CD14-positive monocyte (primary cell): Measurements from ENCODE around the gene SRF. TPM values are rescaled to one million over a fixed set of nuclear protein-coding genes. Genes with fewer than 3 reads are reported as not detected.
A peak's percentile ranks its signal among the peaks of the same experiment; 100 is the strongest.

Experiments used
- DNase-seq, 3 donors: peaks; one replicate each; pipeline ENCODE4 v3.0.0-alpha.2; 2011 to 2022
- H2AFZ ChIP-seq: 2 replicates; pipeline ENCODE4 v1.6.0; 2012; ENCODE audit warnings: mild to moderate bottlenecking, low read depth, low read length, inconsistent platforms; ENCODE audit not compliant: insufficient read depth, poor library complexity, severe bottlenecking
- H3K27ac ChIP-seq, 2 donors: 1 replicate in 1 of 2; 2 replicates in 1 of 2; pipeline ENCODE4 v1.5.1; 2012 to 2013; ENCODE audit warnings: low read length in 2 of 2, control low read depth in 1 of 2, inconsistent platforms in 1 of 2, low read depth in 1 of 2, mild to moderate bottlenecking in 1 of 2
- H3K27me3 ChIP-seq, 2 donors: one replicate each; pipeline versions ENCODE4 v1.6.0 to v1.6.1; 2011 to 2013; ENCODE audit warnings: low read length in 2 of 2; ENCODE audit not compliant: control insufficient read depth in 2 of 2, insufficient read depth in 2 of 2
- H3K36me3 ChIP-seq, 2 donors: replicated peaks in 1 of 2; 1 replicate in 1 of 2; 2 replicates in 1 of 2; pipeline versions ENCODE4 v1.5.1 to v1.6.1; 2012 to 2013; ENCODE audit warnings: low read length in 2 of 2, control low read depth in 1 of 2, inconsistent platforms in 1 of 2, mild to moderate bottlenecking in 1 of 2; ENCODE audit not compliant: insufficient read depth in 2 of 2, control insufficient read depth in 1 of 2
- H3K4me1 ChIP-seq, 2 donors: 1 replicate in 1 of 2; 2 replicates in 1 of 2; pipeline versions ENCODE4 v1.5.1 to v1.6.1; 2012 to 2013; ENCODE audit warnings: low read length in 2 of 2, control low read depth in 1 of 2, inconsistent platforms in 1 of 2, mild to moderate bottlenecking in 1 of 2, moderate library complexity in 1 of 2; ENCODE audit not compliant: insufficient read depth in 2 of 2, control insufficient read depth in 1 of 2
- H3K4me2 ChIP-seq: replicated peaks from 2 replicates; pipeline ENCODE3; 2012; ENCODE audit warnings: low read length, moderate library complexity, mild to moderate bottlenecking; ENCODE audit not compliant: poor library complexity, severe bottlenecking; ENCODE audit errors: extremely low read depth
- H3K4me3 ChIP-seq, 3 experiments: fragments of 200-600 bp in 1 of 3; sonication (generic) in 1 of 3; replicated peaks in 1 of 3; 1 replicate in 2 of 3; 2 replicates in 1 of 3; pipeline ENCODE4 v1.5.1; 2011 to 2013; ENCODE audit warnings: low read length in 3 of 3, mild to moderate bottlenecking in 3 of 3, control low read depth in 2 of 3, low read depth in 2 of 3, inconsistent platforms in 1 of 3, moderate library complexity in 1 of 3
- H3K79me2 ChIP-seq: 2 replicates; pipeline ENCODE4 v1.6.0; 2012; ENCODE audit warnings: mild to moderate bottlenecking, control low read depth, inconsistent platforms, low read length, moderate library complexity; ENCODE audit not compliant: insufficient read depth
- H3K9ac ChIP-seq: 2 replicates; pipeline ENCODE4 v1.6.0; 2017; ENCODE audit warnings: low read length, mild to moderate bottlenecking; ENCODE audit not compliant: insufficient read depth, poor library complexity, severe bottlenecking
- H3K9me3 ChIP-seq, 2 donors: replicated peaks in 1 of 2; 1 replicate in 1 of 2; 2 replicates in 1 of 2; pipeline versions ENCODE4 v1.5.1 to v1.6.1; 2012 to 2013; ENCODE audit warnings: low read length in 2 of 2, control low read depth in 1 of 2; ENCODE audit not compliant: control insufficient read depth in 1 of 2, insufficient read depth in 1 of 2
- H4K20me1 ChIP-seq: 2 replicates; pipeline ENCODE4 v1.6.0; 2012; ENCODE audit warnings: mild to moderate bottlenecking, low read length, control low read depth, moderate library complexity; ENCODE audit not compliant: insufficient read depth
- H3K27ac Mint-ChIP-seq, 7 donors: one replicate each; pipeline ENCODE4 v1.8.0; 2020; ENCODE audit warnings: mild to moderate bottlenecking in 7 of 7, mixed read lengths in 7 of 7, moderate library complexity in 6 of 7, inconsistent platforms in 2 of 7
- H3K27me3 Mint-ChIP-seq, 3 donors: one replicate each; pipeline ENCODE4 v1.8.0; 2021 to 2022; ENCODE audit warnings: low read depth in 3 of 3, mild to moderate bottlenecking in 3 of 3, mixed read lengths in 3 of 3, moderate library complexity in 3 of 3, inconsistent platforms in 1 of 3
- H3K36me3 Mint-ChIP-seq, 2 donors: one replicate each; pipeline ENCODE4 v1.8.0; 2020; ENCODE audit warnings: mixed read lengths in 2 of 2, inconsistent platforms in 1 of 2, mild to moderate bottlenecking in 1 of 2
- H3K4me1 Mint-ChIP-seq: one replicate; pipeline ENCODE4 v1.8.0; 2020; ENCODE audit warnings: mild to moderate bottlenecking, mixed read lengths
- H3K4me3 Mint-ChIP-seq, 2 donors: one replicate each; pipeline ENCODE4 v1.8.0; 2020; ENCODE audit warnings: mild to moderate bottlenecking in 2 of 2, mixed read lengths in 2 of 2, moderate library complexity in 1 of 2
- H3K9me3 Mint-ChIP-seq, 7 donors: one replicate each; pipeline ENCODE4 v1.8.0; 2020 to 2022; ENCODE audit warnings: mixed read lengths in 7 of 7, mild to moderate bottlenecking in 6 of 7, moderate library complexity in 6 of 7, inconsistent platforms in 2 of 7
- WGBS: methylation state at CpG from one replicate; pipeline ENCODE4 v1.1.5; 2013; ENCODE audit warnings: missing lambda C conversion rate; ENCODE audit not compliant: insufficient coverage; 5-methylcytosine and 5-hydroxymethylcytosine counted together
- intact Hi-C, 2 donors: fragments of 100-400 bp; cut with micrococcal nuclease; formaldehyde crosslinking; loops; one replicate each; pipeline versions ENCODE4 v1.15.0 to v1.15.1; 2023
- polyA plus RNA-seq, 3 donors: library from polyadenylated mRNA; depleted of rRNA in 1 of 3; unstranded in 2 of 3; stranded (reverse) in 1 of 3; fragments of 300-500 nt in 2 of 3; fragments of >200 nt in 1 of 3; fragmentation: Illumina TruSeq in 2 of 3; gene quantifications; 1 replicate in 2 of 3; 2 replicates in 1 of 3; pipeline ENCODE4 v1.2.3, GENCODE V29; 2012 to 2021
- TF ChIP-seq, protein P1 (sequence below): fragments of 200-600 bp; IDR thresholded peaks from one replicate; pipeline ENCODE4 v1.8.0; 2022; ENCODE audit warnings: antibody characterized with exemption, mild to moderate bottlenecking

Gene SRF
- polyA plus RNA-seq, 3 donors: 3.6 to 26.9 (median 3.8) TPM

- H3K27ac ChIP-seq: no peak overlapping the region
- H3K9me3 ChIP-seq: no peaks in the 10 kb centered on the region
- H3K4me3 ChIP-seq: peak overlapping the region in 1 of 3 experiments; percentile 36
- peaks cover 0 to 6% (median 0%) of the 10 kb centered on the region in 3 donors for H3K27me3 Mint-ChIP-seq
- peak overlapping the region in 1 of 2 donors; percentile 51 for H3K4me3 Mint-ChIP-seq
- 13% methylated on average over 19 of the region's 25 CpGs for WGBS
- H2AFZ ChIP-seq: peak overlapping the region; percentile 83
- TF ChIP-seq, protein P1, sequence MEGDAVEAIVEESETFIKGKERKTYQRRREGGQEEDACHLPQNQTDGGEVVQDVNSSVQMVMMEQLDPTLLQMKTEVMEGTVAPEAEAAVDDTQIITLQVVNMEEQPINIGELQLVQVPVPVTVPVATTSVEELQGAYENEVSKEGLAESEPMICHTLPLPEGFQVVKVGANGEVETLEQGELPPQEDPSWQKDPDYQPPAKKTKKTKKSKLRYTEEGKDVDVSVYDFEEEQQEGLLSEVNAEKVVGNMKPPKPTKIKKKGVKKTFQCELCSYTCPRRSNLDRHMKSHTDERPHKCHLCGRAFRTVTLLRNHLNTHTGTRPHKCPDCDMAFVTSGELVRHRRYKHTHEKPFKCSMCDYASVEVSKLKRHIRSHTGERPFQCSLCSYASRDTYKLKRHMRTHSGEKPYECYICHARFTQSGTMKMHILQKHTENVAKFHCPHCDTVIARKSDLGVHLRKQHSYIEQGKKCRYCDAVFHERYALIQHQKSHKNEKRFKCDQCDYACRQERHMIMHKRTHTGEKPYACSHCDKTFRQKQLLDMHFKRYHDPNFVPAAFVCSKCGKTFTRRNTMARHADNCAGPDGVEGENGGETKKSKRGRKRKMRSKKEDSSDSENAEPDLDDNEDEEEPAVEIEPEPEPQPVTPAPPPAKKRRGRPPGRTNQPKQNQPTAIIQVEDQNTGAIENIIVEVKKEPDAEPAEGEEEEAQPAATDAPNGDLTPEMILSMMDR: peak; percentile 86
- H3K9me3 Mint-ChIP-seq: no peaks in the 10 kb centered on the region
- no peaks in the 10 kb centered on the region for H3K27me3 ChIP-seq
- no peak overlapping the region for H3K9ac ChIP-seq
- peak overlapping the region; percentile 58 for H3K4me2 ChIP-seq
- H3K4me1 Mint-ChIP-seq: peaks cover 7% of the 10 kb centered on the region
- intact Hi-C loops: loop anchor here (2.0 to 5.0 kb wide), 3 partner anchors 136 to 243 kb away; no protein-coding TSS in a partner anchor
- no peaks in the 10 kb centered on the region for H3K79me2 ChIP-seq
- peak; percentile 48 to 60 (median 59) for DNase-seq
- no peaks in the 10 kb centered on the region for H3K36me3 ChIP-seq
- H4K20me1 ChIP-seq: no peaks in the 10 kb centered on the region
- no peaks in the 10 kb centered on the region for H3K36me3 Mint-ChIP-seq
- H3K27ac Mint-ChIP-seq: peak overlapping the region in 1 of 7 donors; percentile 66
- peaks cover 7% of the 10 kb centered on the region in 2 donors for H3K4me1 ChIP-seq
These were observed 27.6 kb upstream of the SRF start for GRCh38 chr6:43143235-43144128.

GRCh38 chr6:43144879-43145278 lies 26.2 kb upstream of the SRF start:
- WGBS: 90% methylated on average over 3 of the region's 6 CpGs
- no peaks in the 10 kb centered on the region for H3K27me3 ChIP-seq
- intact Hi-C loops: loop anchor here (5.0 kb wide), 2 partner anchors 138 to 243 kb away; no protein-coding TSS in a partner anchor

More at GRCh38 chr6:43144879-43145278, 26.2 kb upstream of the SRF start:
- H3K4me3 Mint-ChIP-seq: no peak overlapping the region
- H3K27me3 Mint-ChIP-seq: peaks cover 0 to 6% (median 0%) of the 10 kb centered on the region in 3 donors
- H3K9me3 Mint-ChIP-seq: no peaks in the 10 kb centered on the region
- no peaks in the 10 kb centered on the region for H3K36me3 Mint-ChIP-seq
- no peak overlapping the region for H3K9ac ChIP-seq
- no peaks in the 10 kb centered on the region for H3K79me2 ChIP-seq
- peaks cover 7% of the 10 kb centered on the region for H3K4me1 Mint-ChIP-seq
- no peak for DNase-seq
- H3K4me3 ChIP-seq: no peak overlapping the region
- no peak overlapping the region for H3K4me2 ChIP-seq
- H3K36me3 ChIP-seq: no peaks in the 10 kb centered on the region
- no peaks in the 10 kb centered on the region for H4K20me1 ChIP-seq
- TF ChIP-seq, protein P1: no peak
- H3K27ac ChIP-seq: no peak overlapping the region
- H3K27ac Mint-ChIP-seq: no peak overlapping the region
- H3K4me1 ChIP-seq: peaks cover 7% of the 10 kb centered on the region in 2 donors
- peak overlapping the region; percentile 5 for H2AFZ ChIP-seq
- H3K9me3 ChIP-seq: no peaks in the 10 kb centered on the region
